Endothelial cell of umbilical vein (primary cell): Measurements from ENCODE around the gene ANXA6.

Experiments used
- CTCF ChIP-seq, 2 donors: IDR thresholded peaks; 1 replicate in 1 of 2; 2 replicates in 1 of 2; pipeline ENCODE4 v1.5.1; 2011; ENCODE audit warnings: low read length in 2 of 2, mild to moderate bottlenecking in 2 of 2, moderate library complexity in 2 of 2, control low read depth in 1 of 2, inconsistent platforms in 1 of 2, low read depth in 1 of 2; ENCODE audit not compliant: insufficient read depth in 1 of 2; ENCODE audit errors: extremely low read depth in 1 of 2
- POLR2AphosphoS5 ChIP-seq: IDR thresholded peaks from 2 replicates; pipeline ENCODE4 v1.6.1; 2012; ENCODE audit warnings: low read depth, mild to moderate bottlenecking, control low read depth, low read length, moderate library complexity; ENCODE audit not compliant: insufficient read depth

GRCh38 chr5:151066920-151067319 is 90.7 kb downstream of the ANXA6 start:
- TF ChIP-seq CTCF (IDR thresholded peaks at IDR 0.05; ENCODE audit: extremely low read depth in 1 of 2, insufficient read depth in 1 of 2, low read depth in 1 of 2, low read length in 2 of 2) (no peak), POLR2AphosphoS5 (no peak)
